Measurements from ENCODE around the gene LIMS4.
"Not testable (repeated sequence)": the region's sequence is repeated elsewhere in the genome, so short reads cannot be mapped to it uniquely, and the experiment has no call there.

GRCh38 chr2:110423574-110423962 lies 49.0 kb downstream of the LIMS4 start:
- not testable (repeated sequence) for TF ChIP-seq CTCF (IDR thresholded peaks at IDR 0.05); REST (IDR thresholded peaks at IDR 0.05; ENCODE audit: low read depth, low read length); POLR2AphosphoS5 (IDR thresholded peaks at IDR 0.05; ENCODE audit: low read depth, low read length); FOXM1 (IDR thresholded peaks at IDR 0.05; ENCODE audit: low read depth); SIN3A (IDR thresholded peaks at IDR 0.05; ENCODE audit: borderline replicate concordance, low read depth, low read length); CHD2 (IDR thresholded peaks at IDR 0.05; ENCODE audit: low read length, partially characterized antibody); RFX5 (IDR thresholded peaks at IDR 0.05; ENCODE audit: low read length); TAF1 (IDR thresholded peaks at IDR 0.05; ENCODE audit: borderline replicate concordance, low read depth, low read length); ZBTB33 (IDR thresholded peaks at IDR 0.05; ENCODE audit: borderline replicate concordance, low read depth); MAX (IDR thresholded peaks at IDR 0.05; ENCODE audit: low read depth); EP300 (IDR thresholded peaks at IDR 0.05; ENCODE audit: borderline replicate concordance in 1 of 2, low read depth in 1 of 2, low read length in 1 of 2)

All from SK-N-SH (cell line).